Body of pancreas (tissue), 4 donors: ENCODE results near the gene CTIF.

Experiments
- POLR2A ChIP-seq, 3 donors: fragments of 450-650 bp; IDR thresholded peaks; one replicate each; pipeline ENCODE4 v1.6.1; 2016; ENCODE audit warnings: antibody characterized with exemption in 3 of 3, mild to moderate bottlenecking in 2 of 3
- TF ChIP-seq, protein P1 (sequence below), 7 experiments: fragments of 450-650 bp in 4 of 7; fragments of 200-600 bp in 3 of 7; sonication (generic) in 3 of 7; IDR thresholded peaks; one replicate each; pipeline ENCODE4 v1.5.1; 2016 to 2019; ENCODE audit warnings: antibody characterized with exemption in 7 of 7

DNA sequence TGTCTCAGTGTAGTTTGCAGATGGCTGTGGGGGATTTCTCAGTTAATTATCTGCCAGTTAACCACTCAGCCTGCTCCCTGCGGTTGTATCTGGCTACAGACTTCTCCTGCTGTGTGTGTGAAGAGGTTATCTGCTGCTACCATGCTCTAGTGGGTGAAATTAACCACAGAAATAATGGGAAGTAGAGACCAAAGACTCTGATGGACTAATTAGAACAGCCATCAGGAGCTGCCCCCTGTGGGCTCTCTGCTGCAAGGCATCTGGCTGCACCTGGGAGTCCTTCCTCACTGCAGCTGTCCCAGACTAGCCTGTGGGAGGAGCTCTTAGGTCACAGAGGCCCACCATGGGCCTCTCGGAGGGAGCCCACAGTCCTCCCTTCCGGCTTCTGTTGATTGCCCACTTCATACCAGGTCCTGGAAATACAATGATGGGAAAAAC lies 66.6 kb downstream of the CTIF start:
- TF ChIP-seq, protein P1, sequence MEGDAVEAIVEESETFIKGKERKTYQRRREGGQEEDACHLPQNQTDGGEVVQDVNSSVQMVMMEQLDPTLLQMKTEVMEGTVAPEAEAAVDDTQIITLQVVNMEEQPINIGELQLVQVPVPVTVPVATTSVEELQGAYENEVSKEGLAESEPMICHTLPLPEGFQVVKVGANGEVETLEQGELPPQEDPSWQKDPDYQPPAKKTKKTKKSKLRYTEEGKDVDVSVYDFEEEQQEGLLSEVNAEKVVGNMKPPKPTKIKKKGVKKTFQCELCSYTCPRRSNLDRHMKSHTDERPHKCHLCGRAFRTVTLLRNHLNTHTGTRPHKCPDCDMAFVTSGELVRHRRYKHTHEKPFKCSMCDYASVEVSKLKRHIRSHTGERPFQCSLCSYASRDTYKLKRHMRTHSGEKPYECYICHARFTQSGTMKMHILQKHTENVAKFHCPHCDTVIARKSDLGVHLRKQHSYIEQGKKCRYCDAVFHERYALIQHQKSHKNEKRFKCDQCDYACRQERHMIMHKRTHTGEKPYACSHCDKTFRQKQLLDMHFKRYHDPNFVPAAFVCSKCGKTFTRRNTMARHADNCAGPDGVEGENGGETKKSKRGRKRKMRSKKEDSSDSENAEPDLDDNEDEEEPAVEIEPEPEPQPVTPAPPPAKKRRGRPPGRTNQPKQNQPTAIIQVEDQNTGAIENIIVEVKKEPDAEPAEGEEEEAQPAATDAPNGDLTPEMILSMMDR (IDR thresholded peaks at IDR 0.05) = no peak
- TF ChIP-seq POLR2A (IDR thresholded peaks at IDR 0.05) = no peak
